SU-DHL-6 (cell line): ENCODE results near the gene ATXN1L.

Experiments used
- H2AFZ ChIP-seq: fragments of 200-600 bp; sonication (generic); 2 replicates; pipeline ENCODE4 v1.6.1; 2014; ENCODE audit warnings: low read depth, mild to moderate bottlenecking, moderate library complexity, mixed read lengths, antibody characterized with exemption, low read length; ENCODE audit not compliant: severe bottlenecking
- H3F3A ChIP-seq: fragments of 200-600 bp; shearing (Covaris generic); 2 replicates; pipeline ENCODE4 v1.6.0; 2016; ENCODE audit warnings: antibody characterized with exemption, mild to moderate bottlenecking; ENCODE audit not compliant: insufficient read depth
- H3K27ac ChIP-seq: fragments of 200-600 bp; sonication (generic); 2 replicates; pipeline ENCODE4 v1.5.1; 2016; ENCODE audit warnings: low read depth, mild to moderate bottlenecking, low read length, moderate library complexity, mixed read lengths
- H3K27me3 ChIP-seq: fragments of 200-600 bp; sonication (generic), shearing (Covaris generic); 2 replicates; pipeline ENCODE4 v1.6.0; 2014; ENCODE audit warnings: mild to moderate bottlenecking, low read length
- H3K36me3 ChIP-seq: fragments of 200-600 bp; sonication (generic); 2 replicates; pipeline ENCODE4 v1.6.1; 2014; ENCODE audit warnings: mild to moderate bottlenecking, low read length, mixed read lengths
- H3K4me2 ChIP-seq: fragments of 300-600, 200-600 bp; shearing (Covaris generic), sonication (generic); 2 replicates; pipeline ENCODE4 v1.6.0; 2014; ENCODE audit warnings: low read length, low read depth, mild to moderate bottlenecking; ENCODE audit not compliant: poor library complexity, severe bottlenecking
- H3K4me3 ChIP-seq: fragments of 200-600 bp; sonication (generic); 2 replicates; pipeline ENCODE4 v1.5.1; 2014; ENCODE audit warnings: antibody characterized with exemption, low read length, mild to moderate bottlenecking, mixed read lengths; ENCODE audit not compliant: insufficient read depth, poor library complexity, severe bottlenecking
- H3K79me2 ChIP-seq: fragments of 200-600 bp; sonication (generic); 2 replicates; pipeline ENCODE4 v1.6.1; 2014; ENCODE audit warnings: mild to moderate bottlenecking, low read length, moderate library complexity; ENCODE audit not compliant: insufficient read depth
- H3K9ac ChIP-seq: fragments of 200-600 bp; sonication (generic); 2 replicates; pipeline ENCODE4 v1.7.0; 2014; ENCODE audit warnings: mild to moderate bottlenecking, low read length
- H3K9me2 ChIP-seq: fragments of 200-600 bp; sonication (generic); replicated peaks from 2 replicates; pipeline ENCODE4 v1.6.1; 2014; ENCODE audit warnings: low read length; ENCODE audit not compliant: insufficient read depth
- H3K9me3 ChIP-seq: fragments of 200-600 bp; sonication (generic); 2 replicates; pipeline ENCODE4 v1.6.1; 2014; ENCODE audit warnings: low read length, mixed read lengths; ENCODE audit not compliant: insufficient read depth
- H4K20me1 ChIP-seq: fragments of 200-600 bp; sonication (generic); 2 replicates; pipeline ENCODE4 v1.6.1; 2014; ENCODE audit warnings: low read depth, mild to moderate bottlenecking, antibody characterized with exemption, low read length, moderate library complexity, mixed read lengths
- CTCF ChIP-seq: fragments of 200-600 bp; sonication (generic); IDR thresholded peaks from one replicate; pipeline ENCODE4 v1.5.1; 2017; ENCODE audit warnings: antibody characterized with exemption, mild to moderate bottlenecking, low read length, moderate library complexity; ENCODE audit not compliant: insufficient read depth, poor library complexity, severe bottlenecking
- EZH2phosphoT487 ChIP-seq: fragments of 200-600 bp; sonication (generic), shearing (Covaris generic); conservative IDR thresholded peaks from 2 replicates; pipeline ENCODE4 v1.6.1; 2018; ENCODE audit warnings: mild to moderate bottlenecking, antibody characterized with exemption, low read length, moderate library complexity, mixed read lengths

ATXN1L gene

GRCh38 chr16:71880176-71880575, 34.4 kb downstream of the ATXN1L start:
- no peak overlapping the region for H3K4me3 ChIP-seq
- peaks cover 31% of the 10 kb centered on the region for H3F3A ChIP-seq
- H3K9me3 ChIP-seq: no peaks in the 10 kb centered on the region
- H2AFZ ChIP-seq: no peak overlapping the region
- H3K9ac ChIP-seq: no peak overlapping the region
- no peaks in the 10 kb centered on the region for H3K79me2 ChIP-seq
- H3K27me3 ChIP-seq: no peaks in the 10 kb centered on the region
- TF ChIP-seq CTCF: no peak
- TF ChIP-seq EZH2phosphoT487: no peak
- H3K27ac ChIP-seq: no peak overlapping the region
- H3K4me2 ChIP-seq: no peak overlapping the region
- no peaks in the 10 kb centered on the region for H3K9me2 ChIP-seq
- no peaks in the 10 kb centered on the region for H4K20me1 ChIP-seq
- 0 out of 2 replicates have a peak, but pooled peaks cover 5% of the 10 kb centered on the region for H3K36me3 ChIP-seq

- H3K79me2 ChIP-seq: no peaks in the 10 kb centered on the region
- peak overlapping the region; percentile 90 for H2AFZ ChIP-seq
- H3K4me3 ChIP-seq: peak overlapping the region; percentile 91
- peak overlapping the region; percentile 94 for H3K9ac ChIP-seq
- no peaks in the 10 kb centered on the region for H4K20me1 ChIP-seq
- TF ChIP-seq EZH2phosphoT487 (no peak), CTCF (peak; percentile 55)
- H3K9me3 ChIP-seq: no peaks in the 10 kb centered on the region
- H3F3A ChIP-seq: peaks cover 45% of the 10 kb centered on the region
- no peaks in the 10 kb centered on the region for H3K27me3 ChIP-seq
- H3K27ac ChIP-seq: peak overlapping the region; percentile 80
- H3K9me2 ChIP-seq: no peaks in the 10 kb centered on the region
- 0 out of 2 replicates have a peak, but pooled peaks cover 5% of the 10 kb centered on the region for H3K36me3 ChIP-seq
- H3K4me2 ChIP-seq: peak overlapping the region; percentile 68
Observed at GRCh38 chr16:71882505-71883167, 36.9 kb downstream of the ATXN1L start.

- Histone ChIP-seq H3K4me2 (peak overlapping the region; percentile 68), H3K4me3 (peak overlapping the region; percentile 91), H3K9me3 (no peaks in the 10 kb centered on the region), H2AFZ (peak overlapping the region; percentile 90), H3K27ac (peak overlapping the region; percentile 80), H3K9me2 (no peaks in the 10 kb centered on the region), H4K20me1 (no peaks in the 10 kb centered on the region), H3K79me2 (no peaks in the 10 kb centered on the region), H3K27me3 (no peaks in the 10 kb centered on the region), H3K36me3 (0 out of 2 replicates have a peak, but pooled peaks cover 5% of the 10 kb centered on the region), H3K9ac (peak overlapping the region; percentile 94), H3F3A (peaks cover 45% of the 10 kb centered on the region)
- TF ChIP-seq CTCF (no peak), EZH2phosphoT487 (no peak)
Observed at GRCh38 chr16:71883168-71883848, 37.5 kb downstream of the ATXN1L start.
